SKM-1 treated with dmso at 0.1 percent for 144 hours (cell line): Measurements from ENCODE around the gene HS3ST3A1.

Experiments used
- DNase-seq: peaks from one replicate; lab custom pipeline; 2025; ENCODE audit not compliant: unreplicated experiment; lab: John Stamatoyannopoulos, UW

Gene HS3ST3A1

DNA sequence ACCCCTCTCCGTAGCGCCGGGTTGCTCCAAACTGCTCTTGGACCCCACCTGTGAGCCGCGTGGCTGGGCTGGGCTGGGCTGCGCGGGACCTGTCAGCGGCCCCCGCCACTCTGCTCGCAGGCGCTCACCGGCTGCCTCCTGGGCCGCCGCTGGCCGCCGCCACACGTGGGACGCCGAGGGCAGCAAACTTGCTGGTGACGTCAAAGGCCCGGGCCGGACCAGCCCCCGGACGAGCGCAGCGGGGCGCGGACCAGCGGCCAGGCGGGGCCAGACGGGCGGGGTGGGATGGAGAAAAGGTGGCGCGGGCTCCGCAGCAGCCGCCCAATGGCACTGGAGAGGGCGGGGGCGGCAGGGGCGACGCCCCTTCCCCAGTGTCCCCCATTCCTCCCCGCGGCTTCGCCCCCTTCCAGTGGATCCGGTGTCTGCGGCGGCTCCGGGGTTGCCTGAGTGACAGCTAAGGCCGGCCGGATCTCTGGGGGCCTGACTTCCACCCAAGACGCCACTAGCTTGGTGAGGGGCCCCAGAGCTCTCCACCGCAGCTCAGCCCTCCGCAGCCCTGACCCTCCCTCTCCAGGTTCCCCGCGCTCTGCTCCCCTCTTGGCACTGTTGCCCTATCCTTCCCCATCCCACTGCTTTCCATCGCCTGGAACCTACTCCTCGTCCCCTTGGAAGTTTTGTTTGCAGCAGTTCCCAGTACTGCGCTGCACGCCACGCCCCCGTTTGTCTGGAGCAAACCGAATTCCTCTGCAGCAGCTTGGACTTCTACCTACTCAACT, at the start of gene HS3ST3A1:
HS3ST3A1 (minus strand) TSS at position 154 of the 776 bp plus-strand sequence. CDS start 800 bp downstream, outside the sequence.
- DNase-seq = no peak

DNA sequence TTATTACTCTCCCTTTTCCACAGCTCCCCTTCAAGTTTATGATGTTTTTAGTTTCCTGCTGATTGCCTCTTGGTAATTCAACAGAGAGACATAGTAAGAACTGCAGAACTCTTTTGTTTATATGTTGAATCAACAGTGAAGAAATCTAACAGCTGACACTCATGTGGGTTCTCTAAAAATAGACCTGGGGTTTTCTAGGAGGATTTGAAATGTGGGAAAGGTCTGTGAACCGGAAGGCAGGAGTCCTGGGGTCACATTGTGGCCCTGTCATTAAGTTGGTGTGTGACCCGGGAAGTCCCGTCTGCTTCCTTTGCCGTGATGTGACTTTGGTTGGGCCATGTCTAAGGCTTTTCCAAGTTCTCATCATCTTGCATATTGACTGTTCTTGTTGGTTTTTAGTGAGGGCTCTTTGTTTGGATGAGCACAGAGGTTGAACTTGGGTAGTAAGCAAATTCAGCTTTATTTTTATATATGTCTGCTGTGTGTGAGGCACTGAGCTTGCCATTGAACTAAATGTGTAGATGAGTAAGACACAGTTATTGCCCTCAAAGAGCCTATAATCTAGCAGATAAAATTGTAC, 48.5 kb upstream of the HS3ST3A1 start:
- DNase-seq = no peak

DNA sequence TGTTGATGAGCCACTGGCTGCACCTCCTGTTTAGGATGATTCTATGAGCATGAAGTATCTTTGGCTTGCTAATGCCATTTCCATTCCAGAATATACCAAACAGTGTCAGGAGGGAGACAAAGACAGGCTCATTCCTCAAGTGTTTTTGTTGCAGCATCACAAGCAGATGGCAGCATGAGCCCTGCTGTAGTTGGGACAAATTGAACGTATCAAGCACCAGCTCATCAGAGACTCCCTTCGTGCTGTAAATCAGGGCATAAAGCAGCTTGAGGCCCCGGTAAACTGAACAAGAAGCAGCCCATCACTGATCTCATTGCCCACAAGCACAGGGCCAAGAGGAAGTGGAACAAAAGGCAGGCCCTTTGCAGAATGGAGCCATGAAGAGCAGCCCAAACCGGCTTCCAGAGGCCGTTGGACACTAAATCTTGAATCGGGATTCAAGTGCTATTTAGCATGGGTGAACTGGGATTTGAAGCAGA, 45.9 kb upstream of the HS3ST3A1 start:
- DNase-seq = no peak

DNA sequence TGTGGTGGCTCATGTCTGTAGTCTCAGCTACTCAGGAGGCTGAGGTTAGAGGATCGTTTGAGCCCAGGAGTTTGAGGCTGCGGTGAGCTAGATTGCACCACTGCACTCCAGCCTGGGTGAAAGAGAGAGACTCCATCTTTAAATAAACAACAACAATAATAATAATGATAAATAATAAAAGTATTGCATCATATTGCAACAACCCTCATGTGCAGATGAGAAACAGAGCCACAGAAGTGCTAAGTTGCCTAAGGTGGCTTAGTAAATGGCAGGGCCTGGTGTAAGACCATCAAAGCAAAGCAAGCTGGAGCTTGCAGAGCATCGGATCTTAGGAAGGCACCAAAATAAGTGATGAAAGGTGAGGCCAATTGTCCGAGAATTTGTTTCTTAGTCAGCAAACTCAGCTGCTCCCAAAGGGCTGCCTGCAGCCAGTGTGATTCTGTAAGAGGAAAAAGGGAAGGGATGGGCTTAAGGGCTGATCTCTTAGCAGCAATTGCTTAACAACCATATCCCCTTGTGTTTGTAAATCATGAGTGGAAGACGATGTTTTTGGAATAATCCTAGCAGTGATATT, 45.3 kb upstream of the HS3ST3A1 start:
- DNase-seq = no peak

DNA sequence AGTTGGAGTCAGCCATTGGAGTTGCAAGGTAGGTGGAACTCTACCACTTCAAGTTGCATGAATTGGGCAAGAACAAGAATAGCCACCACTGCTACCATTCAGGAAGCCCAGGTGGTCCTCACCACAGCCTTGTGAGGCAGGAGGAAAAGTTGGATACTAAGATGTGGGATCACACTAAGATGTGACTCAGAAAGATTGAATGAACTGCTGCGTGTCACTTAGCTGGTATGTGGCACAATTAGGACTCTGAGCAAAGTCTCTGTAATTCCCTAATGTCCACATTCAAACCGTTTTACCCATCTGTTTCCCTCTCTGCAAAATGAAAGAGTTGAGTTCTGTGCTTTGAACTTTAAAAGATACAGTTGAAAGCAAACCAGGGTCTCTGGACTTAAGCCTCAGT, 44.7 kb upstream of the HS3ST3A1 start:
- no peak for DNase-seq

DNA sequence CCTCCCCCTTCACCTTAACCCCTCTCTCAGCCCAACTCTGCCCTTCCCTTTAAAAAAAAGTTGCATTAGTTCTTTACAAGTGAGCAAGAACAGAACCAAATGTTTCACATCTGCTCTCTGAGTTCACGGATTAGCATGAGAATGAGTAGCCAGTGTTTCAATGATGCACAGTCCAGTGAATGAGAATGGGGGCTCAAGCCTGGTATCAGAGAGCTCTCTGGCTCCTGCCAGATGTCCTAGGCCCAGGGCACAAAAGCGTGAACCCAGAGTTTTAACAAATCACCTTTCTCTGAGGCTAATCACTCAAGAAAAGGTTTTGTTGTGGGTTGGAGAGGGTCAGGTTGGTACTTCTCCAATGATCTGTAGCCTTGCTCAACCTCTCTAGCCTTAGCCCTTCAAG, 41.5 kb upstream of the HS3ST3A1 start:
- DNase-seq = no peak

DNA sequence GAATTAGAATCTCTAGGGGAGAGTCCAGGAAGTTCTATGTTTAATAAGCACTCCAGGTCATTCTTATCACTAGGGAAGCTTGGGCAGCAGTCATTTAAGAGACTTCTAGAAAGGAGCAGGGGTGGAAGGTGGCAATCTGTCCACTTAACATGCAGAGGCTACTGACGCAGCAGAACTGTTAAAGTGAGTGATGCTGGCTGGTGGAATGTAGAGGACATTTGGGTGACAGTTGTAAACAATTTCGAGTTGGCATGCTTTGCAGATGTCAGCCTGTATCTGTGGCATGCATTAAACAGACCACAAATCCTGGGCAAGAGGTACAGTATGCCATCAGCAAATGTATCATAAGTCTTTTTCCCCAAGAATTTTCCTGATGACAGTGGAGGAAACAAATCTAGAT, 40.5 kb upstream of the HS3ST3A1 start:
- no peak for DNase-seq

DNA sequence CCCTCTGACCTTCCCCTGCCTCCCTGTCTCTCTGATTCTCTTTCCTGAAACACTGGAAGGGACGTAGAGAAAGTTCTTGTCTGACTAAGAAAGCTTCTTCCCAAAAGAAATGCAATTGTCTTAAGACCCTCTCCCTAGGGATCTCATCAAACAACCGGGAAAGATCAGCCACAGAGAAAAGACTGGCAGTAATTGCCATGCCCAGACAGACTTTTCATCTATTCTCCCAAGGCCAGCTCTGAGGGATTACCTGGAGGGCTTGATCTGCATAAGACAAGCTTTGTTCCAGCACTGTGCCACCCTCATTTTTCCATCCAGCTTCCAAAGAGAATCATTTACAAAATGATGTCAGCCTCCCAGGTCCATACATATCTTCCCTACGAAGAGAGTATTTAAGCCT, 38.8 kb upstream of the HS3ST3A1 start:
- no peak for DNase-seq

DNA sequence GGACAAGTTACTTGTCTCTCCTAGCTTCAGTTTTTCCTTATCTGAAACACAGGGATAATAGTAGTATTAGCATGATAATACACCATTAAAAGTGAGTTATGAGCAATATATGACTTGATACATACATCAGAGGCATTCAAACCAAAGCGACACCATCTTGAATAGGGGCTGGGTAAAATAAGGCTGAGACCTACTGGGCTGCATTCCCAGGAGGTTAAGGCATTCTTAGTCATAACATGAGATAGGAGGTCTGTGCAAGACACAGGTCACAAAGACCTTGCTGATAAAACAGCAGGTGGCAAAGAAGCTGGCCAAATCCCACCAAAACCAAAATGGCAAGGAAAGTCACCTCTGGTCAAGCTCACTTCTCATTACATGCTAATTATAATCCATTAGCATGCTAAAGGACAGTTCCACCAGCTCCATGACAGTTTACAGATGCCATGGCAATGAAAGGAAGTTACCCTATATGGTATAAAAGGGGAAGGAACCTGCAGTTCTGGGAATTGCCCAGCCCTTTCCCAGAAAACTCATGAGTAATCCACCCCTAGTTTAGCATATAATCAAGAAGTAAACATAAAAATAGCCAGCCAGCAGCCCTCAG, 37.2 kb upstream of the HS3ST3A1 start:
- no peak for DNase-seq

DNA sequence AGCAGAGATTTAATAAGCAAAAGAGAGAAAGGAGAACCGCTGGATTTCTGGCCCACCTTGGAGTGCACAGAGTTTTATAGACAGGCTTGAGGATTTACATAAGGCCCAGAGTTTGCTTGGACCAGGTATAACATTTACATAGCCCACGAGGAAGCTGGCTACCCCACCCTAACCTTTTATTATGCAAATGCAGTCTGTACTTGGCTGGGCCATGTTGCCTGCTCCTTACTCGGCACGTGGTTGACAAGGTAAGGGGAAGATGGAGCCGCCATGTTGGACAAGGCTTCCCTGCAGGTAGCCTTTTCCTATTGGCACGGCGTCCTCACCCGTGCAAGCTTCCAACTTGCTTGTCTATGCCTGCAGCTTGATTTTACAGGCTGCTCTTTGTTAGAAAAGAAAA, 35.2 kb upstream of the HS3ST3A1 start:
- DNase-seq = no peak

DNA sequence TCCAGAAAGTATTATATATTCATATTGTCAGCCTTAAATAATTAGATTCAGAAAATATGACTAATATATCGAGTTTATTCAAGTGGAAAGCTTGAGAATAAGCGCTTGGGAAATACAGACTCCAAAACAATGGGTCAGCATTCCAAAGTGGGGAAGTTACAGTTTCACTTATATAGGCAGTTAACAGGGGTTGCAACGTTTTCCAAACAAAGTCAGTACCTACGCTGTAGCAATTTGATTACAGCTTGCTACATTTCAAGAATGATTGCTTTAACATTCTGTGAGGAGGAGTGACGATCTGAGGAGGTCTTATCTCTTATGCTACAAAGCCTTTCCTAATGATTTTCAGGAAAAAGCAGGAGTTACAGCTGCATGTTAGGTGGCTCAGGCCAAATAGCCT, 34.2 kb upstream of the HS3ST3A1 start:
- no peak for DNase-seq

DNA sequence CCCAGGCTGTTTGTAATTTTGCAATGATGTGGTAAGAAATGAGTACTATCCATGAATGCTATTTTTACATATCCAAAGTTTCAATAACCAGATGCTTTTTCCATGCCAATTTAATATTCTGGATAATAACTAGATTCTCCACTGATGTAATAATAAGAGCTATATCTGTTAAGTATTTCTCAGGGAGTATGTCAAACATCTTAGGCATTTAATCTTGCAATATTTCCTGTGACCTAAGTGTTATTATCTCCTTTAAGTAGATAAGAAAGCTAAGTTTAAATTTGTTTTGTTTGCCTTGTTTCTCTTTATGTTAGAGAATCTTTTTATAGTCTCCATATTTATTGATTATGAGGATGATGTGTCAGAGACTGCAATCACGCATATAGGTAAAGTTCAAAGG, 32.3 kb upstream of the HS3ST3A1 start:
- no peak for DNase-seq

DNA sequence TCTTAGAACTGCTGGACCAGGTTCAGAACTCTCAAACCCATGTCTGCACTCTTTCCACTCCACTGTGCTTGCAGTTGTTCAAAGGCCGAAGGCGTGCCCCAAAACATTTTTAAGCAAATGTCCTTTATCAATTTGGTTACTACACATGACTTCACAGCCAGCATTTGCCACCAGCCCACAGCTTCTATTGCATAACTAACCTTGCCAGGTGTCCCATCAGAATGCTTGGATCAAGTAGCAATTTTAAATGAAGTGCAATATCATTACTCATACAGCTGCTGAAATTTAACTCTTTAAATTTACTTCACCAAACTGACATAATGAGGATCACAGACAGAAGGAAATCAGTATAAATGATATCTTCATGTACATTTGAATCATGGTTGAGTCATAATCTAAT, 29.8 kb upstream of the HS3ST3A1 start:
- DNase-seq = no peak

DNA sequence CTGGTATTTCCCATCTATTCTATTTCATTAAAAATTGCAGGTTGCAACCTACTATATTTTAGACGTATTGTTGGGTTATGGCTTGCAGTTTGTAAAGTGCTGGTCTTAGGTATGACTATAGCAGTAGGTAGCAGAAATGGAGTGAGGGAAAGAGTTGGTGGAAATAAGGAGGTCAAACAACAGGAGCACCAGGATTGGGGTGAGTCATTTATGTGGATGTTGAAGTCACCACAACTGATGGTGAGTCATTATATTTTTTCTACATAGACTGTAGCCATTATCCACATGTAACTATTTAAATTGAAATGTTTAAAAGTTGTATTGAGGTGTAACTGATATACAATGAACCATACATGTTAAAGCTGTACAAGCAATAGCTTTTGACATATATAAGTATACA, 25.0 kb upstream of the HS3ST3A1 start:
- no peak for DNase-seq

DNA sequence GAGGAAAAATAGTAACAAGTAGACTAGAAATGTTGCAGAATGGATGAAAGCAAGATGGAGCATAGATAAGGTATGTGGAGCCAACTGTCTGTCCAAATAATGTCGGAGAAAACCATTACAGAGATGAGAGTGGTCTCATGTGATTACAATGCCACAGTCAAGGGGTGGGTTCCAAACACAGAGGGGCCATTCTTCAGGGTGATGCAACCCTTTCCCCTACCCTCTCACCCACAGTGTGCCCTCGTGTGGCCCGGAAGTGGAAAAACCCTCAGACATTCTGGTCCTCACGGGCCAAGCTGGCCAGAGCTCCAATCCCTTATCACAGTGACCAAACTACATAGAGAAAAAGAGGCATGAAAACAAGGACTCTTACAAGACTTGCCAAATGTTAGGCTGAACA, 17.7 kb upstream of the HS3ST3A1 start:
- no peak for DNase-seq

DNA sequence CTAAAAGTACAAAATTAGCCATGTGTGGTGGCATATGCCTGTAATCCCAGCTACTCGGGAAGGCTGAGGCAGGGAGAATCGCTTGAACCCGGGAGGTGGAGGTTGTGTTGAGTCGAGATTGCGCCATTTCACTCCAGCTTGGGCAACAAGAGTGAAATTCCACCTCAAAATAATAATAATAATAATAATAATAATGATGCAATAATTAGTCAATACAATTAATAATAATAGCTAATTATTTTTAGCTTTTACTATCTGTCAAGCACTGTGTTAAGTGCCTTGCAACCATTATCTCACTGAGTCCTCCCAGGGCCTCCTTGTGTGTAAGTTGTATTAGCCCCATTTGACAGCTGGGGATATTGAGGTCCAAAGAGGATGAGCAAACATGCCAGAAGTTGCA, 14.3 kb upstream of the HS3ST3A1 start:
- DNase-seq = no peak

DNA sequence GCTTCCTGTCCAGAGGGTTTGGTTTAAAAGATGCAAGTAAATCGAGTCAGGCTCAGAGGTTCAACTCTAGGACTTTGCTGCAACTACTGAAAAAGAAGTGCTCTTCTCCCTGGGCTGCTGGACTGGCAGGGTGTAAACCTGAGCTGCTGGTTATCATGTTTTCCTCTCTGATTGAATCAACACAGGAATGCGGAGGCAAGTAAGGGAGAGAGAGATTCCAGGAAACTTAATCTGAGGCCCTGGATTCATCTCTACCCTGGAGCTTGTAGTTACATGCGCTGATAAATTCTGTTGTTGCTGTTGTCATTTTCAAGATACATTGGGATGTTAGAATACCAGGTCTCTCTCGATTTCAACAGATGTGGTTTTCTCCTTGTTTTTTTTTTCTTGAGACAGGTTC, 8.2 kb upstream of the HS3ST3A1 start:
- no peak for DNase-seq

DNA sequence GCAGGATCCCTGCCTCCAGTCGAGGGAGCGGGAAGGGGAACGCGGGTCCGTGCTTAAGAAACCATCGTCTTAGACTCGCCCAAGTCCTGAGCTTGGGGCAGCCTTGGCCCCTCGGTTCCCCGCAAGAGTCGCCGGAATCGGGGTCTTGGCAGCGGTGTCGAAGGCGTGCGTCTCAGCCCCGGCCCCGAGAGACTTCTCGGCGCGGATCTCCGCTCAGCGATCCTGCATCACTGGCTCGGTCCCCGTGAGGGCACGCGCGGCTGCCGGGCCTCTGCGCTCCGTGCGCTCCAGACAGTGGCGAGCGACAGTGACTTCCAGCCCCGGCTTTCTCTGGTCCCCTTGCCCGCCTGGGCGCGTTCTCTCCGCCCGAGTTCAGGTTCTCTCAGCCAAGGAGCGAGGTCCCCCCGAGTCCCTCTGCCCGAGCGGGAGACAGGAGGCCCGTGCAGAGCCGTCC, 380 bp downstream of the HS3ST3A1 start:
- no peak for DNase-seq

DNA sequence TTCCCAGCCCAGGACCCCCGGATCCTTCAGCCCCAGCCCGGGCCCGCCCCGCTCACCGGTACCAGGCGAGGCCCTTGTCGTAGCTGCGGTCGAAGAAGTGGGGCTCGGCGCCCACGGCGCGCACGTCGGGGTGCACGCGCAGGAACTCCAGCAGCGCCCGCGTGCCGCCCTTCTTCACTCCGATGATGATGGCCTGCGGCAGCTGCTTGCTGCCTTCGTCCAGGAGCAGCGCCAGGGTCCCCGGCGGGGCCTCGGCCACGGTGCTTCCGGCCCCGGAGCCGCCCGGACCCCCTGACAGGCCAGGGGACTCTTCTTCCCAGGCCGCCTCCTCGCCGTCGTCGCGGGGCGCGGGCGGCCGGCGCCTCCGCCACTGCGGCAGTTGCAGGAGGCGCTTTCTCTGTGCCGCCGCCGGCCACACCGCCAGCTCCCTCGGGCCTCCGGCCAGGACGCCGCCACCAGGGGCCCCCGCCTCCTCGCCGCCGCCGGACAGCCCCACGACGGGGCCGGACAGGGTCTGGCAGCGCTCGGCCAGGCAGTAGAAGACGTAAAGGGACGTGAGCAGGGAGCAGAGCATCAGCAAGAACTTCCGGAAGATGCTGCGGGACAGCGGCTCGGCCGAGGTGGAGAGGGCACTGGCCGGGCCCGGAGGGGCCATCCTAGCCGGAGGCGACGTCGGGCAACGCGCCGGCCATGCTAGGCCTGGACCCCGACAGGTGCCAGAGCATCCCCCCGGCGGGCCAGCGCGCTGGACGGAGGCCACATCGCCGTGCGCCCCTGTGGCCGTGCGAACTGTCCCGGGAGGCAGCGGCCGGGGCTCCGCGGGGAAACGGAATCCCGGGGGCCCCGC, 1.0 kb downstream of the HS3ST3A1 start:
- DNase-seq = no peak

DNA sequence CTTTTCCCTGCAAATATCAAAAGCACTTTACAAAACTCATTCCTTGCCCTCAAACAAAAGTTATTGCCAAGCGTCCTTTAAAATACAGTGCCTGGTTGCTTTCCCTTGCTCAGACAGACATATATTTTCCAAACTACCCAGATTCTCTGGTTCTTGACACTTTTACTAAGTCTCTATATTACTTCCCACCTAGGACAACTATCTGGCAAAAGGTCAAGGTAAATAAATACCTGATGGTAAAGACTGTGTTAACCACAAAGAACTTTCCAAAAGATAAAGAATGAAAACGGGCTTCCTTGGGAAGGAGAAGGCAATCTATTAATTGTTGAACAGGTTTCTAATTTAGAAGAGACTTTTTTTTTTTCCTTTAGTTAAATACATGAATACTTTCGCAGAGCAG, 1.9 kb downstream of the HS3ST3A1 start:
- DNase-seq = no peak

DNA sequence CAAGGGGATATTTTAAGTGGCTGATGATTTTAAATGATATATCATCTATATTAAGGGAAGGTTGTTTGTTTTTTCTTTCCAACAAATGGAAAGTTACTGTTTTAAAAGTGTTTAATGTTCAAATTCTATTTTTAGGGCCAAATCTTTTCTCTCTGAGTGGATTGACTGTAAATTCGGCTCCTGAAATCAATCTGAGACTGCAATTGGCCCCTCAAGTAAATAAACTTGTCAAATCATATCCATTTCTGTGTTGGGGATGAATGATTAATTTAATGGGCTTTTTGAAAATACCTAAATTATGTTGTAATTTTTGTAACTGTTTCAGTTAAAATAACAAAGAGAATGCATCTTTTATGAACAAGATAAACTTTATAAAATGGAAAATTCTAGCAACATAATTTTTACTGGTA, 2.6 kb downstream of the HS3ST3A1 start:
- DNase-seq = no peak
